GM12892 (cell line): ENCODE data around the gene LRSAM1.

Experiments
- DNase-seq: peaks from one replicate; pipeline ENCODE4 v3.0.0; 2011; ENCODE audit not compliant: insufficient read length
- FAIRE-seq: peaks from 2 replicates; lab custom pipeline; 2011; peaks lifted over from hg19 to GRCh38; lab: Jason Lieb, UNC
- POLR2A ChIP-seq: IDR thresholded peaks from 2 replicates; pipeline ENCODE4 v1.6.1; 2011; ENCODE audit warnings: low read depth, low read length, control low read depth
- POLR2AphosphoS5 ChIP-seq: IDR thresholded peaks from 2 replicates; pipeline ENCODE4 v1.6.1; 2011; ENCODE audit warnings: low read depth, low read length, control low read depth
- TAF1 ChIP-seq: IDR thresholded peaks from 2 replicates; pipeline ENCODE4 v1.6.1; 2011; ENCODE audit warnings: low read depth, mild to moderate bottlenecking, control low read depth, low read length, borderline replicate concordance

LRSAM1 gene

GRCh38 chr9:127492616-127493015 lies 41.3 kb downstream of the LRSAM1 start:
- FAIRE-seq (no peak), DNase-seq (no peak)
- no peak for TF ChIP-seq POLR2A
- no peak for TF ChIP-seq TAF1
- TF ChIP-seq POLR2AphosphoS5: no peak

- FAIRE-seq (no peak), DNase-seq (no peak)
- no peak for TF ChIP-seq POLR2AphosphoS5
- no peak for TF ChIP-seq TAF1
- TF ChIP-seq POLR2A: no peak
Observed at GRCh38 chr9:127493592-127494303, 42.4 kb downstream of the LRSAM1 start.

GRCh38 chr9:127494304-127494702 lies 43.0 kb downstream of the LRSAM1 start:
- TF ChIP-seq TAF1 (no peak), POLR2A (no peak), POLR2AphosphoS5 (no peak)
- no peak for FAIRE-seq
- DNase-seq: no peak

GRCh38 chr9:127495884-127496555 lies 44.7 kb downstream of the LRSAM1 start:
- DNase-seq (no peak), FAIRE-seq (no peak)
- TF ChIP-seq POLR2A (no peak), POLR2AphosphoS5 (no peak), TAF1 (no peak)

- FAIRE-seq (no peak), DNase-seq (no peak)
- no peak for TF ChIP-seq POLR2A
- TF ChIP-seq TAF1: no peak
- TF ChIP-seq POLR2AphosphoS5: no peak
Observed at GRCh38 chr9:127496974-127497373, 45.7 kb downstream of the LRSAM1 start.

GRCh38 chr9:127497656-127498290 lies 46.5 kb downstream of the LRSAM1 start:
- FAIRE-seq (no peak), DNase-seq (no peak)
- TF ChIP-seq POLR2A (no peak), POLR2AphosphoS5 (no peak), TAF1 (no peak)

- DNase-seq (no peak), FAIRE-seq (no peak)
- TF ChIP-seq TAF1: no peak
- TF ChIP-seq POLR2AphosphoS5: no peak
- TF ChIP-seq POLR2A: no peak
Observed at GRCh38 chr9:127498298-127498697, 47.0 kb downstream of the LRSAM1 start.

GRCh38 chr9:127500399-127500798 lies 49.1 kb downstream of the LRSAM1 start:
- DNase-seq (no peak), FAIRE-seq (no peak)
- TF ChIP-seq POLR2A: no peak
- no peak for TF ChIP-seq TAF1
- TF ChIP-seq POLR2AphosphoS5: no peak

- TF ChIP-seq POLR2A: no peak
- TF ChIP-seq POLR2AphosphoS5: no peak
- TF ChIP-seq TAF1: no peak
- no peak for DNase-seq
- FAIRE-seq: no peak
Observed at GRCh38 chr9:127500862-127501261, 49.6 kb downstream of the LRSAM1 start.

GRCh38 chr9:127501821-127502343 lies 50.6 kb downstream of the LRSAM1 start:
- FAIRE-seq: no peak
- TF ChIP-seq TAF1: no peak
- TF ChIP-seq POLR2AphosphoS5: no peak
- TF ChIP-seq POLR2A: no peak
- DNase-seq: no peak

- DNase-seq (no peak), FAIRE-seq (no peak)
- TF ChIP-seq TAF1 (no peak), POLR2AphosphoS5 (no peak), POLR2A (no peak)
Observed at GRCh38 chr9:127502706-127503378, 51.5 kb downstream of the LRSAM1 start.
